Embryonic facial prominence (tissue), 1 donor: ENCODE measurements around the gene MEF2D.

Experiments used
- DNase-seq: peaks from one replicate; pipeline ENCODE4 v3.0.0-alpha.2; 2016; ENCODE audit errors: extremely low spot score

The MEF2D gene

DNA sequence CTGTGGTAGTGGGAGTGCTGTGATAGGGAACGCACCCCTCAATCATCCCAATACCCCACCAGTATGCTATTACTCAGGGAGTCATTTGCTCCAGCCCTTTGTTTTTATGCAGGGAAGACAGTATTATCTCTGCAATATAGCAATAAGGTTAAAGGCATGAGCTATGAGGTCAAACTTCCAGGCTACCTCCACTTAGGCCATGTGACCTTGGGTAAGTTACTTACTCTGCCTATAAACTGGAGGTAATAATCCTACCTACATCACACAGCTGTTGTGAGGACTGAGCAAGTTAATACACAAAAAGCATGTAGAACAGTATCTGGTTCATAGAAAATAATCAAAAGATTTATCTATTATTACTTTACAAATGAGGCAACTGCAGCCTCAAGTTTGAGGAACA is 30.1 kb downstream of the MEF2D start:
- DNase-seq = no peak

GRCh38 chr1:156468693-156469345 is 31.8 kb downstream of the MEF2D start:
- no peak for DNase-seq

GRCh38 chr1:156467906-156468305 is 32.7 kb downstream of the MEF2D start:
- DNase-seq = no peak

GRCh38 chr1:156467385-156467784 is 33.2 kb downstream of the MEF2D start:
- DNase-seq = no peak

GRCh38 chr1:156465747-156466365 is 34.7 kb downstream of the MEF2D start:
- no peak for DNase-seq

GRCh38 chr1:156464825-156465452 is 35.6 kb downstream of the MEF2D start:
- no peak for DNase-seq

- no peak for DNase-seq
These were observed 36.2 kb downstream of the MEF2D start for GRCh38 chr1:156464335-156464734.

GRCh38 chr1:156463874-156464273 is 36.7 kb downstream of the MEF2D start:
- DNase-seq = no peak

- DNase-seq = no peak
These were observed 37.4 kb downstream of the MEF2D start for GRCh38 chr1:156462954-156463795.

- no peak for DNase-seq
These were observed 38.6 kb downstream of the MEF2D start for GRCh38 chr1:156461781-156462647.

DNA sequence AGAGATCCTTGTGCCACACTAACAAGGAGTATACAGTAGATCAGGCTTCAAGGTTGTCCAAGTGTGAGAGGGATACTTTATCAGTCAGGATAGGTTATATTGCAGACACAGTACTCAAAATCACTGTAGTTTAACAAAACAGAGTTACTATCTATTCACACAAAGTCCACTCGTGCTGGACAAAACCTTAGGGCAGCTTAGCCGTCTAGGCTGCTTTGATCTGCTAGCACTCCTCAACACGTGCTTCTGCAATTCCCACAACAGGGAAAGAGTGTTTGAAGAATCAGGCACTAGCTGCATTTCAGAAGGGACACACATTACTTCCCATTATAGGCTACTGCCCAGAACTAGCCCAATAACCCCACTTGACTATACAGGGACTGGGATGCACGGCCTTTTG is 39.5 kb downstream of the MEF2D start:
- DNase-seq = no peak

DNA sequence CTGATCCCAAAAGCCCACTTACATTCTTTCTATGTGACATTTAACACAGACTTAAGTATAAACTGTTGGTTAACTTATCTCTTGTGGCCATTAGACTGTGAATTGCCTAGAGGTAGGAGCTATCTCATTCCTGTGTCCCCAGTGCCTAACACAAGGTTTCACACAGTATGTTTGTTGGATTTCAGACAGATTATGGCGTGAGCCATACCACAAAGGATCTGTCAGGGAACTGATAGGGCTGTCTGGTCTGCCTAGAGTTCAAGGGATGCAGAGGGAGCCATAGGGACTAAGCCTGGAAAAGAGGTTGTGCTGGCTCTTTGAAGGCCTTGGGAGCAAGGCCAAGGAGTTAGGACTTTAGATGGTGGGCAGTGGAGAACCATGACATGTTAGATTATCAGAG is 40.0 kb downstream of the MEF2D start:
- no peak for DNase-seq

DNA sequence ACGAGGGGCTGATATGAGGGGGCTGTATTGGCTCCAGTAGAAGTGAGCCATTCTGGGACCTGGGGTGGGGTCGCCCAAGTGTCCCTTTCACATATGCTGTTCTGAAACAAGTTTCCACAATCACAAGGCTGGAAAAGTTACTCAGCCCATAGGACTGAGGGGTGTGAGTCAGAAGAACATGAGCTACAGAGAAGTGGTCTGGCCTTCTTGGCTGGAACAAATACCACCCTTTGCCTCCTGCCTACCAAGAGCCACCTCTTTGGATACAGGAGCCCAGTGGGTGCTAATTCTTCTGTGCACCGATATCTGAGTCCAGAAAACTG is 42.4 kb downstream of the MEF2D start:
- no peak for DNase-seq

DNA sequence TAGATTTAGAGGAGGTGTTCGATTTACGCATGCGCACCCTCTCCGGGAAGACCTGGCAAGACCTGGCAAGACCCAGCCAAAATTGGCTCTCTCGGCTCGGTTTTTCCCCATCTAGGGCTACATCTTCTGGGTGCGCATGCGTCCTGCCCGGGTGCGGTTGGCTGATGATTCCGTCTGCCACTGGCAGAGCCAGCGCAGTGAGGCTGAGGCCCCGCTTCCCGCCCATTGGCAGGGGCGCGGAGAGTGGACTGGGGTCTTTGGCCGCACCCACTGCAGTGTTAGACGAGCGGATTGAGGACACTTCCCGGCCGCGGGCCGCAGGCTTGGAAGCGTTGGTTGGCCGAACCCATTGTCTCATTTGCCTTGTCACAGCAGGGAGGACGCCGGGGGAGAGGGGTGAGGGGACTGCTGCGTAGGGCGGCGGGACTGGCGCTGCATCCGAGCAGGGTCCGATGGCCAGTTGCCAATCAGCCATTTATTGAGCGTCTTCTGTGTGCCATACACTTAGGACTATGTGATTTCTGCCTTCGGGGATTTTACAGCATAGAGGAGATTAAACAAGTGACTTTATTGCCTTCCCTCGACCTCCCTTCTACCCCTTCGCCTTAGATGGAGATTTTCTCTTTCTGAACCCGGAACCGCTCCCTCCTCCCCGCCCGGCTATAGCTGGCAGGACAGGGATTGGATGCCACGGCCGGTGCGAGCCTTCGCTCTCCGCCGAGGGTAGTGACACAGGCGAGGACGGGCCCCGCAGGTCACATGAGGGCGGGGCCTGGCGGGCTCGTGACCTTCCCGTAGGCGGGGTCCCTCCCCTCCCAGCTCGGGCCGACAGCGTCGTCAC is 43.7 kb downstream of the MEF2D start:
- peak; percentile 91 for DNase-seq

- no peak for DNase-seq
These were observed 45.2 kb downstream of the MEF2D start for GRCh38 chr1:156455362-156455761.

DNA sequence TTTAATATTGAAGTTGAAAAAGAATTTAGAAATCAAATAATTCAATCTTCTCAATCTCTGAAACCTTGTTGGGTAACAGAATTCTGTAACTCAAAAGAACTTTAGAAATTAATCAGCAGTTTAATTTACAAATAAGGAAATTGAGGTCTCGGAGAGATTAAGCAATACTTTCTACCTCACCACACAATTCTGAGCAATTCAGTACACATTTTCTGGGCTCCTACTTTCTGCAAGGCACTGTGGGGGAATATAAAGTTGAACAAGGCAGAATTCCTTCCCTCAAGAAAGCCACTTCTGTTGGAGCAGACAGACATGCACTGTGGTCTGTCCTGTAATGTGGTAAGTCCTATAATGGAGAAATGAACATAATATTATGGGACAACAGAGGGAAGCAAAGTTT is 47.7 kb downstream of the MEF2D start:
- DNase-seq = no peak

GRCh38 chr1:156451505-156452160 is 48.9 kb downstream of the MEF2D start:
- DNase-seq = no peak

- DNase-seq = no peak
These were observed 52.2 kb downstream of the MEF2D start for GRCh38 chr1:156448134-156448967.

DNA sequence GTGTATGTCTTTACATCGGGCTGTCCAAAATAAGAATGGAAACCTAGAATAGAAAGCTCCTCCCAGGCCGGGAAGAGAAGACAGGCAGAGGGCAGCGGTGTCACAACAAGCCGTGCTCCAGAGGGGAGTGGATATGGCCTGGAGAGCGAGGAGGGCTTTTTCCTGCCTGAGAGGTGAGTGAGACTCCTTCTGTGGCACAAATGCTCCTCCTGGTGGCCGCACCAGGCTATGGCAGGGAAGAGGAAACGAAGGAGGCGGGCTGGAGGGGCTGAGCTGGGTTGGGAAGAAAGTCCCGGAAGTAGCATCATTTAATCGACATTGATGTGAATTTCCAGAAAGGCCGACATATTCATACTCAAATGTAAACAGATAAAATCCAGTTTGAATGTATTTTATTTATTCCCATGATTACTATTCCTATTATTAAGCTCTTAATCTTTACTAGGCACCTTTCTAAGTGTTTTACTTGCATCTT is 54.7 kb downstream of the MEF2D start:
- DNase-seq = peak; percentile 54
